ENCODE data around the gene CDK11B.

GRCh38 chr1:1672181-1672965 is 13.6 kb upstream of the CDK11B start:
- TF ChIP-seq CTCF (IDR thresholded peaks at IDR 0.05) (no peak), POLR2A (IDR thresholded peaks at IDR 0.05) (no peak)

All from heart left ventricle (tissue), 13 donors.